Panc1 (cell line): ENCODE measurements around the gene PLB1. TPM values are rescaled to one million over a fixed set of nuclear protein-coding genes. Genes with fewer than 3 reads are reported as not detected.

Experiments
- ATAC-seq: fragments of 200-7000 bp; cut with Tn5 transposase; 2 replicates; pipeline ENCODE4 v1.9.1; 2020; ENCODE audit warnings: mild to moderate bottlenecking, moderate library complexity
- BruUV-seq: library from RNA; stranded (reverse); fragments of 400-500 nt; replicated peaks from 2 replicates; lab custom pipeline; 2021; lab: Mats Ljungman, UMichigan
- CTCF ChIA-PET: fragments of 300-600 bp; sonication (Branson Sonifier 250); formaldehyde crosslinking; loops from one replicate; lab custom pipeline; 2022; ENCODE audit warnings: antibody characterized with exemption; lab: Charles Lee
- POLR2A ChIA-PET: fragments of 300-600 bp; sonication (Branson Sonifier 250); formaldehyde crosslinking; loops from one replicate; lab custom pipeline; 2022; ENCODE audit warnings: antibody characterized with exemption; lab: Charles Lee
- DNase-seq: peaks from one replicate; pipeline ENCODE4 v3.0.0-alpha.2; 2010; ENCODE audit warnings: low read depth, low spot score
- H3K27ac ChIP-seq: 2 replicates; pipeline ENCODE4 v1.5.1; 2011; ENCODE audit warnings: mild to moderate bottlenecking, low read length, inconsistent platforms
- H3K27me3 ChIP-seq: fragments of 200-500 bp; sonication (Bioruptor generic); 2 replicates; pipeline ENCODE4 v1.6.0; 2014; ENCODE audit warnings: low read length, inconsistent platforms; ENCODE audit not compliant: control insufficient read depth, insufficient read depth
- H3K36me3 ChIP-seq: fragments of 200-500 bp; sonication (Bioruptor generic); 2 replicates; pipeline ENCODE4 v1.5.1; 2014; ENCODE audit warnings: inconsistent platforms, mild to moderate bottlenecking, low read length, moderate library complexity; ENCODE audit not compliant: control insufficient read depth, insufficient read depth
- H3K4me1 ChIP-seq: 2 replicates; pipeline ENCODE4 v1.5.1; 2011; ENCODE audit warnings: inconsistent platforms, mild to moderate bottlenecking, low read length, moderate library complexity; ENCODE audit not compliant: control insufficient read depth, insufficient read depth
- H3K4me3 ChIP-seq, 2 experiments: 2 replicates each; pipeline ENCODE4 v1.5.1; 2011 to 2012; ENCODE audit warnings: low read depth in 2 of 2, low read length in 2 of 2, mild to moderate bottlenecking in 2 of 2, inconsistent platforms in 1 of 2, moderate library complexity in 1 of 2
- H3K9me3 ChIP-seq: fragments of 200-500 bp; sonication (Bioruptor generic); 2 replicates; pipeline ENCODE4 v1.5.1; 2014; ENCODE audit warnings: low read depth, mild to moderate bottlenecking, inconsistent platforms, low read length, moderate library complexity; ENCODE audit not compliant: control insufficient read depth, insufficient read depth
- SIN3A ChIP-seq: IDR thresholded peaks from 2 replicates; pipeline ENCODE4 v1.6.1; 2012; ENCODE audit warnings: low read depth, mild to moderate bottlenecking, low read length, moderate library complexity, borderline replicate concordance; ENCODE audit not compliant: insufficient read depth
- in situ Hi-C: cut with HindIII; loops from 2 replicates; pipeline ENCODE4 v1.10.0; 2016; ENCODE audit warnings: low sequenced_read_pairs, low pct_unique_long_range_greater_than_20kb
- intact Hi-C: fragments of 100-400 bp; cut with micrococcal nuclease; formaldehyde crosslinking; loops from one replicate; pipeline ENCODE4 v1.10.0; 2022; ENCODE audit not compliant: unreplicated experiment
- total RNA-seq: library from RNA; stranded (reverse); gene quantifications from one replicate; pipeline ENCODE4 v1.2.1, GENCODE V29; 2021; ENCODE audit not compliant: unreplicated experiment
- TF ChIP-seq, protein P1 (sequence below): fragments of 450-650 bp; IDR thresholded peaks from 2 replicates; pipeline ENCODE4 v1.5.1; 2017; ENCODE audit warnings: mild to moderate bottlenecking
- TF ChIP-seq, protein P2 (sequence below), 2 experiments: IDR thresholded peaks; 2 replicates each; pipeline ENCODE4 v1.6.1; 2011 to 2012; ENCODE audit warnings: low read depth in 2 of 2, control low read depth in 1 of 2, low read length in 1 of 2, mild to moderate bottlenecking in 1 of 2, moderate library complexity in 1 of 2; ENCODE audit not compliant: insufficient read depth in 1 of 2

Gene PLB1
- total RNA-seq, 1 experiment from 2014 or later = 0.80 TPM

DNA sequence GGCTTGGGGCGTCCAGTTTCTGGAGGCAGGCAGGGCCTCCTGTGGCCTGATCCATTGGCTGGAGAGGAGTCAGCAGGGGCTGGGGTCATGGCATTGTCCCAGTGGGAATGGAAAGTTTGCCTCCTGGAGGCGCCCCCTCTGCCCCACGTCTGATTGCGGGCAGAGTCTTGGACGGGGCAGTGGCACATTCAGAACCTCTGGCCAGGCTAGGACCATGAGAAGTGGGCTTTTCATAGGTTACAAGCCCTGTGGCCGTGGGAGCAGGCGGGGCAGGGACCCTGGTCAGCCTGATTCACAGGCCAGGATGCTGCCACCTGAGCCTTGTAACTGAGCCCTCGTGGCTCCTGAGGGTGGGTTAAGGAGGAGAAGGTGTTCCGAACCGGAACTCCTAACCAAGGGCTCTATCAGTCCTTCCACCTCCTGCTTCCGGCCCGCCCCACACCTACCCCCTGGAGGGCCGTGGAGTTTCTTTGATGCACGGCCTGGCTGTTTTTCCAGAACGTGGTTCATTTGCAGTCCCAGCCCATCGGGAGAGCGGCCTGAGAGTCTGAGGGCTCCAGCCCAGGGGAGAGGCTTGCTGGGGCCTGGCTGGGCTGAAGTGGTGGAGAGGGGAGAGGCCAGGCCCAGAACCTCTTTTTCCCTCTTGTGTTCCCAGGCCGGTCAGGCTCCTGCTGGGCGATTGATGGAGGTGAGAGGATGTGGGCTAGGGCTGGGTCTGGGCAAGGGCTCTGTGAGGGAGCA, 43.9 kb upstream of the PLB1 start:
- H3K27me3 ChIP-seq = no peaks in the 10 kb centered on the region
- ChIA-PET POLR2A (no interaction called here), CTCF (no interaction called here)
- no TSS peak for BruUV-seq
- no peak overlapping the region for H3K27ac ChIP-seq
- TF ChIP-seq, protein P1, sequence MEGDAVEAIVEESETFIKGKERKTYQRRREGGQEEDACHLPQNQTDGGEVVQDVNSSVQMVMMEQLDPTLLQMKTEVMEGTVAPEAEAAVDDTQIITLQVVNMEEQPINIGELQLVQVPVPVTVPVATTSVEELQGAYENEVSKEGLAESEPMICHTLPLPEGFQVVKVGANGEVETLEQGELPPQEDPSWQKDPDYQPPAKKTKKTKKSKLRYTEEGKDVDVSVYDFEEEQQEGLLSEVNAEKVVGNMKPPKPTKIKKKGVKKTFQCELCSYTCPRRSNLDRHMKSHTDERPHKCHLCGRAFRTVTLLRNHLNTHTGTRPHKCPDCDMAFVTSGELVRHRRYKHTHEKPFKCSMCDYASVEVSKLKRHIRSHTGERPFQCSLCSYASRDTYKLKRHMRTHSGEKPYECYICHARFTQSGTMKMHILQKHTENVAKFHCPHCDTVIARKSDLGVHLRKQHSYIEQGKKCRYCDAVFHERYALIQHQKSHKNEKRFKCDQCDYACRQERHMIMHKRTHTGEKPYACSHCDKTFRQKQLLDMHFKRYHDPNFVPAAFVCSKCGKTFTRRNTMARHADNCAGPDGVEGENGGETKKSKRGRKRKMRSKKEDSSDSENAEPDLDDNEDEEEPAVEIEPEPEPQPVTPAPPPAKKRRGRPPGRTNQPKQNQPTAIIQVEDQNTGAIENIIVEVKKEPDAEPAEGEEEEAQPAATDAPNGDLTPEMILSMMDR = no peak
- TF ChIP-seq, protein P2, sequence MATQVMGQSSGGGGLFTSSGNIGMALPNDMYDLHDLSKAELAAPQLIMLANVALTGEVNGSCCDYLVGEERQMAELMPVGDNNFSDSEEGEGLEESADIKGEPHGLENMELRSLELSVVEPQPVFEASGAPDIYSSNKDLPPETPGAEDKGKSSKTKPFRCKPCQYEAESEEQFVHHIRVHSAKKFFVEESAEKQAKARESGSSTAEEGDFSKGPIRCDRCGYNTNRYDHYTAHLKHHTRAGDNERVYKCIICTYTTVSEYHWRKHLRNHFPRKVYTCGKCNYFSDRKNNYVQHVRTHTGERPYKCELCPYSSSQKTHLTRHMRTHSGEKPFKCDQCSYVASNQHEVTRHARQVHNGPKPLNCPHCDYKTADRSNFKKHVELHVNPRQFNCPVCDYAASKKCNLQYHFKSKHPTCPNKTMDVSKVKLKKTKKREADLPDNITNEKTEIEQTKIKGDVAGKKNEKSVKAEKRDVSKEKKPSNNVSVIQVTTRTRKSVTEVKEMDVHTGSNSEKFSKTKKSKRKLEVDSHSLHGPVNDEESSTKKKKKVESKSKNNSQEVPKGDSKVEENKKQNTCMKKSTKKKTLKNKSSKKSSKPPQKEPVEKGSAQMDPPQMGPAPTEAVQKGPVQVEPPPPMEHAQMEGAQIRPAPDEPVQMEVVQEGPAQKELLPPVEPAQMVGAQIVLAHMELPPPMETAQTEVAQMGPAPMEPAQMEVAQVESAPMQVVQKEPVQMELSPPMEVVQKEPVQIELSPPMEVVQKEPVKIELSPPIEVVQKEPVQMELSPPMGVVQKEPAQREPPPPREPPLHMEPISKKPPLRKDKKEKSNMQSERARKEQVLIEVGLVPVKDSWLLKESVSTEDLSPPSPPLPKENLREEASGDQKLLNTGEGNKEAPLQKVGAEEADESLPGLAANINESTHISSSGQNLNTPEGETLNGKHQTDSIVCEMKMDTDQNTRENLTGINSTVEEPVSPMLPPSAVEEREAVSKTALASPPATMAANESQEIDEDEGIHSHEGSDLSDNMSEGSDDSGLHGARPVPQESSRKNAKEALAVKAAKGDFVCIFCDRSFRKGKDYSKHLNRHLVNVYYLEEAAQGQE (IDR thresholded peaks at IDR 0.05; ENCODE audit: insufficient read depth in 1 of 2, low read depth in 2 of 2, low read length in 1 of 2) = no peak
- no peak for TF ChIP-seq SIN3A
- intact Hi-C loops (no loop called here), in situ Hi-C loops (no loop called here)
- ATAC-seq (peak; percentile 55), DNase-seq (no peak)
- no peaks in the 10 kb centered on the region for H3K36me3 ChIP-seq
- H3K9me3 ChIP-seq = no peaks in the 10 kb centered on the region
- no peak overlapping the region for H3K4me3 ChIP-seq
- no peaks in the 10 kb centered on the region for H3K4me1 ChIP-seq

GRCh38 chr2:28452534-28453081, 43.3 kb upstream of the PLB1 start:
- no peaks in the 10 kb centered on the region for H3K9me3 ChIP-seq
- peak; percentile 54 for DNase-seq
- intact Hi-C loops (no loop called here), in situ Hi-C loops (no loop called here)
- no peak overlapping the region for H3K27ac ChIP-seq
- no TSS peak for BruUV-seq
- ChIA-PET POLR2A (no interaction called here), CTCF (no interaction called here)
- peak; percentile 91 for ATAC-seq
- no peaks in the 10 kb centered on the region for H3K36me3 ChIP-seq
- H3K4me3 ChIP-seq = no peak overlapping the region
- TF ChIP-seq SIN3A = no peak
- TF ChIP-seq, protein P1 = peak; percentile 95
- H3K4me1 ChIP-seq = no peaks in the 10 kb centered on the region
- no peaks in the 10 kb centered on the region for H3K27me3 ChIP-seq
